Suprapubic skin (tissue), 4 donors: ENCODE results near the gene GNB1L. TPM values are rescaled to one million over a fixed set of nuclear protein-coding genes. Genes with fewer than 3 reads are reported as not detected.

Experiments
- DNase-seq, 2 donors: peaks; one replicate each; pipeline ENCODE4 v3.0.0-alpha.2; 2019; ENCODE audit warnings: low spot score in 2 of 2
- H3K27ac ChIP-seq: fragments of 200-600 bp; sonication (generic); one replicate; pipeline ENCODE4 v1.5.1; 2019
- H3K27me3 ChIP-seq: fragments of 200-600 bp; sonication (generic); one replicate; pipeline ENCODE4 v1.5.1; 2019
- H3K36me3 ChIP-seq: fragments of 200-600 bp; sonication (generic); one replicate; pipeline ENCODE4 v1.5.1; 2019
- H3K4me1 ChIP-seq: fragments of 200-600 bp; sonication (generic); one replicate; pipeline ENCODE4 v1.5.1; 2019
- H3K4me3 ChIP-seq: fragments of 200-600 bp; sonication (generic); one replicate; pipeline ENCODE4 v1.5.1; 2019; ENCODE audit warnings: mild to moderate bottlenecking
- H3K9me3 ChIP-seq: fragments of 200-600 bp; sonication (generic); one replicate; pipeline ENCODE4 v1.5.1; 2019
- EP300 ChIP-seq: sonication (generic); formaldehyde crosslinking; IDR thresholded peaks from one replicate; pipeline ENCODE4 v1.6.1; 2017; ENCODE audit warnings: antibody characterized with exemption
- POLR2A ChIP-seq, 2 donors: fragments of 450-650 bp; IDR thresholded peaks; one replicate each; pipeline ENCODE4 v1.6.1; 2017; ENCODE audit warnings: antibody characterized with exemption in 2 of 2, mild to moderate bottlenecking in 2 of 2, moderate library complexity in 2 of 2
- POLR2AphosphoS5 ChIP-seq, 3 donors: sonication (generic); formaldehyde crosslinking; IDR thresholded peaks; one replicate each; pipeline ENCODE4 v1.6.1; 2017; ENCODE audit warnings: antibody characterized with exemption in 3 of 3
- WGBS: methylation state at CpG from one replicate; pipeline ENCODE4 v1.1.5; 2018; 5-methylcytosine and 5-hydroxymethylcytosine counted together
- total RNA-seq, 4 donors: library from RNA; depleted of rRNA; stranded (reverse); fragments of >200 nt; gene quantifications; one replicate each; pipeline ENCODE4 v1.1.0, GENCODE V29; 2016
- TF ChIP-seq, protein P1 (sequence below), 2 donors: fragments of 200-600 bp in 1 of 2; fragments of 450-650 bp in 1 of 2; sonication (generic) in 1 of 2; IDR thresholded peaks; one replicate each; pipeline ENCODE4 v1.5.1; 2016 to 2019; ENCODE audit warnings: antibody characterized with exemption in 2 of 2, mild to moderate bottlenecking in 1 of 2, moderate library complexity in 1 of 2

The GNB1L gene
- total RNA-seq, 4 donors from 2014 or later = 6.3 to 14.6 (median 10.9) TPM

DNA sequence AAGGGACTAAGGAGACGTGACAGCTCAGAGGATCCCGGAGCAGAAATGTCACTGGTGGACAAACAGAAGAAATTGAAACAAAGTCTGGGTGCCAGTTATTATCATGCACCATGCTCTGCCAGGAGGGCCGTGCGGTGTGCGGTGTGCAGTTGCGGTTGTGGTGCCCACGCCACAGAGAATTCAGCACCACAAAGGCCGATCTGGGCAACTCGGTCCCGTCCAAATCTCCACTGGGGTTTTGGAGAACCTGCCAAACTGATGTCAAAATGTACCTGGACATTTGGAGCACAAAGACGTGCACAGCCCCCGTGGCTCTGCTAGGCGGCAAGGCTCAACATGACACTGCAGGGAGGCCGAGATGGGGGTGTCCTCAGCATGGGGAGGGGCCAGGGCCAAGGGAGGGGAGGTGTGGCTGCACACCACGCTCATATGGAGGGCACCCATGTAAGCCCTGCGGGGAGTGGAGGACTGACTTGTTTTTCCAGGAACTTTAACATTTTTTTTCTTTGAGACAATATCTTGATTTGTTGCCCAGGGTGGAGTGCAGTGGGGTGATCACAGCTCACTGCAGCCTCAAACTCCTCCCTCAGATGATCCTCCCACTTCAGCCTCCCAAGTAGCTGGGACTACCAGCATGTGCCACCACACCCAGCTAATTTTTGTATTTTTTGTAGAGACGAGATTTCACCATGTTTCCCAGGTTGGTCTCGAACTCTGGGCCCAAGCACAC is 39.4 kb downstream of the GNB1L start:
- no peaks in the 10 kb centered on the region for H3K36me3 ChIP-seq
- H3K27ac ChIP-seq = no peak overlapping the region
- H3K4me3 ChIP-seq = no peak overlapping the region
- DNase-seq = no peak
- H3K4me1 ChIP-seq = peaks cover 20% of the 10 kb centered on the region
- H3K9me3 ChIP-seq = no peaks in the 10 kb centered on the region
- 76% methylated on average over 10 of the region's 18 CpGs for WGBS
- H3K27me3 ChIP-seq = no peaks in the 10 kb centered on the region
- no peak for TF ChIP-seq POLR2A (IDR thresholded peaks at IDR 0.05)
- TF ChIP-seq EP300 = no peak

DNA sequence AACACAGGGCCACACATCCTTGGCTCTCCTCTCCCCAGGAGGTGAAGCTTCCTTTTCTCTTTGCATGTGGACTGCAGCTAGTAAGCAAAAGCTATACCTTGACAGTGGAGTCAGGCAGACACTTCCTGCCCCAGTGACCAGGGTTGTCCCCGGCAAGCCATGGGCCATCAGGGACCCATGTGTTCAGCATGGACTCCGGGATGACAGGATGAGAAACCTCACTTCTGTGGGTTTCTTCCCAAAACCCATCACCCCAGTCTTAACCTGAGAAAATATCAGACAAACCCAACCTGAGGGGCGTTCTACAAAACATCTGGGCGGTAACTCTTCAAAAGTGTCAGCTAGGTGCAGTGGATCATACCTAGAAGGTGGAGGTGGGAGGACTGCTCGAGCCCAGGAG is 40.2 kb downstream of the GNB1L start:
- no peak for DNase-seq
- Histone ChIP-seq H3K27ac (no peak overlapping the region), H3K27me3 (no peaks in the 10 kb centered on the region), H3K4me1 (peaks cover 21% of the 10 kb centered on the region), H3K4me3 (no peak overlapping the region), H3K36me3 (no peaks in the 10 kb centered on the region), H3K9me3 (no peaks in the 10 kb centered on the region)
- TF ChIP-seq POLR2AphosphoS5 (IDR thresholded peaks at IDR 0.05) = no peak
- TF ChIP-seq EP300 = no peak
- TF ChIP-seq POLR2A (IDR thresholded peaks at IDR 0.05) = no peak
- TF ChIP-seq, protein P1, sequence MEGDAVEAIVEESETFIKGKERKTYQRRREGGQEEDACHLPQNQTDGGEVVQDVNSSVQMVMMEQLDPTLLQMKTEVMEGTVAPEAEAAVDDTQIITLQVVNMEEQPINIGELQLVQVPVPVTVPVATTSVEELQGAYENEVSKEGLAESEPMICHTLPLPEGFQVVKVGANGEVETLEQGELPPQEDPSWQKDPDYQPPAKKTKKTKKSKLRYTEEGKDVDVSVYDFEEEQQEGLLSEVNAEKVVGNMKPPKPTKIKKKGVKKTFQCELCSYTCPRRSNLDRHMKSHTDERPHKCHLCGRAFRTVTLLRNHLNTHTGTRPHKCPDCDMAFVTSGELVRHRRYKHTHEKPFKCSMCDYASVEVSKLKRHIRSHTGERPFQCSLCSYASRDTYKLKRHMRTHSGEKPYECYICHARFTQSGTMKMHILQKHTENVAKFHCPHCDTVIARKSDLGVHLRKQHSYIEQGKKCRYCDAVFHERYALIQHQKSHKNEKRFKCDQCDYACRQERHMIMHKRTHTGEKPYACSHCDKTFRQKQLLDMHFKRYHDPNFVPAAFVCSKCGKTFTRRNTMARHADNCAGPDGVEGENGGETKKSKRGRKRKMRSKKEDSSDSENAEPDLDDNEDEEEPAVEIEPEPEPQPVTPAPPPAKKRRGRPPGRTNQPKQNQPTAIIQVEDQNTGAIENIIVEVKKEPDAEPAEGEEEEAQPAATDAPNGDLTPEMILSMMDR (IDR thresholded peaks at IDR 0.05) = no peak
- 92% methylated on average over 5 of the region's 5 CpGs for WGBS

DNA sequence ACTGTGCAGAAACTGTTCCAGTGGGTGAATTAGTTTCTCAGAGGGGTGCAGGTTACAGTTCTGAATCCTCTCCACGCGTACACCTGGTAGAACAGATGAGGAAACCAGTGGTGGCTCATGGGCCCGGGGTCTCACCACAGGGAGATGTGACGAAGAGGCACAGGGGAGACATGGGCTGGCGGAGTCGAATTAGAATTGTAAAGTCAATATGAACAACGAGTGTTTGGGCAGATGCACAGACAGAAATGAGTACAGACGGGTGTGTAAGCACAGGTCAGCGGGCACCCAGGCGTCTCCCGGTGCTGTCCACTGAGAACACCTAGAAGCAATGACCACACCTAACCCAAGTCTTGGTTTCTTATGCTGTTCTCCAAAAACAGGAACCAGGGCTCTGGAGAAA is 41.8 kb downstream of the GNB1L start:
- TF ChIP-seq, protein P1 (IDR thresholded peaks at IDR 0.05) = no peak
- TF ChIP-seq POLR2AphosphoS5 (IDR thresholded peaks at IDR 0.05) = no peak
- no peak for TF ChIP-seq EP300
- TF ChIP-seq POLR2A (IDR thresholded peaks at IDR 0.05) = no peak
- no peak overlapping the region for H3K27ac ChIP-seq
- peaks cover 23% of the 10 kb centered on the region for H3K4me1 ChIP-seq
- DNase-seq = peak in 1 of 2 donors; percentile 45
- WGBS = 94% methylated on average over 11 of the region's 11 CpGs
- H3K36me3 ChIP-seq = no peaks in the 10 kb centered on the region
- H3K9me3 ChIP-seq = no peaks in the 10 kb centered on the region
- no peak overlapping the region for H3K4me3 ChIP-seq
- H3K27me3 ChIP-seq = no peaks in the 10 kb centered on the region

DNA sequence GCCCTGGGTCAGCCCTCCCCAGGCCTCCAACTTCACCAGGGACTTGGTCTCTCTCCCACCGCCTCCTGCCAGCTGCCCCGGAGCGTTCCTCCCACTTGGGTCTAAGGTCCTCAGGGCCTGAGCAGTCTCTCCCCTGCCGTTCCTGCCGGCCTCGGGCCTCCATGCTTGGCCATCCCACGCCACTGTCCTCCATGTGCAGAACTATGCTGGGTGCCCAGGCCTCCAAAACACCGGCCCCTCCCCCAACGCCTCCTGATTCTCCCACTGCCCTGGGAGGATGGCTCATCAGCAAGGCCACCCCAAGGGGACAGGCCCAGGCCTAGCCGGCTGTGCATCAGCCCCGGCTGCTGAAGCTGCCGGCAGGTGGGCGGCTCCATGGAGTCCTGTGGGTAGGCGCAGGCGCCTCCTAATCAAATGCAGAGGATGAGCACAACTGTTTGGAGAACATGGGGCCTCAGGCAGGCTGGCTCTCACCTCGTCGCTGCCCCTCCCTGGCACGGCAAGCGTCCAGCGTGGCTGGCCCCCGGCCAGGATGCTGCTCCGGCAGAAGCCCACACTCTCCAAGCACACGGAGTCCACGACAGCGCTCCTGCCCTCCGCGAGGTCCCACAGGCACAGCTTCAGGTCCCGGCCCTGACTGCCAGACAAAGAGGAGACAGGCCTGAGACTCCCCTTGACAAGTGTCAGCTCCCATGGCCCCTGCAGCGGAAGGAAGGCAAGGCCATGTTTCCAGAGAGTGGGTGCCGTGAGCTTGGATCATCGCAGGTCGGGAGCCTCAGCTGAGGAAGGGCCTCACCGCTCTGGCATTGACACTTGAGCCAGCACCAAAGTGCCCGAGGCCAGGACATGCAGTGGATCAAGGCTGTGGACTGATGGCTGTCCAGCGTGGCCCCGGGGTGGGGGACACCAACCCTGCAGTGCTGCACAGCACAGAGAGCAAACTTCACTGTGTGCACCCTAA is 42.6 kb downstream of the GNB1L start:
- Histone ChIP-seq H3K9me3 (no peaks in the 10 kb centered on the region), H3K4me3 (no peak overlapping the region), H3K4me1 (peaks cover 32% of the 10 kb centered on the region), H3K27me3 (no peaks in the 10 kb centered on the region), H3K36me3 (no peaks in the 10 kb centered on the region), H3K27ac (no peak overlapping the region)
- peak in 1 of 2 donors; percentile 77 for DNase-seq
- 86% methylated on average over 20 of the region's 36 CpGs for WGBS
- TF ChIP-seq, protein P1 (IDR thresholded peaks at IDR 0.05) = no peak
- TF ChIP-seq EP300 (no peak), POLR2A (IDR thresholded peaks at IDR 0.05) (no peak), POLR2AphosphoS5 (IDR thresholded peaks at IDR 0.05) (no peak)

DNA sequence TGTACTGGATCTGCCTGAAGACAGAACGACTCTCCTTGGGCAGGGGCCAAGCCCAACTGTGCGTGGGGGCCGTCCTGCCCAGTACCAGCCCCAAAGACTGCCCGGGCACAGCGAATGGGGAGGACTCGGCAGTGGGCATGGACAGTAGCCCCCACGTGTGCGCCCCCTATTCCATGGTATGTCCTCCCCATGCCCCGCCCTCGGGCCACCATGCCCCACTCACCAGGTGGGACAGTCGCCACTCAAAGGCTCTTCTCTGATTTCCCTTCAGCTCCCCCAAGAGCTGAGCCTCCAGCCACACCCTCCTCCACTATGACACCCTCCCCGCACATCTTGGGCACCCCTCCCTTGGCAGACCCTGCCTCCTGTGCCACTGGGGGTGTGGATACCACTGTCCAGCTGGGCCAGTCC is 43.5 kb downstream of the GNB1L start:
- Histone ChIP-seq H3K9me3 (no peaks in the 10 kb centered on the region), H3K27ac (no peak overlapping the region), H3K4me3 (no peak overlapping the region), H3K36me3 (no peaks in the 10 kb centered on the region), H3K4me1 (peaks cover 40% of the 10 kb centered on the region), H3K27me3 (no peaks in the 10 kb centered on the region)
- 54% methylated on average over 9 of the region's 12 CpGs for WGBS
- peak in 1 of 2 donors; percentile 56 for DNase-seq
- TF ChIP-seq, protein P1 (IDR thresholded peaks at IDR 0.05) = no peak
- TF ChIP-seq EP300 (no peak), POLR2AphosphoS5 (IDR thresholded peaks at IDR 0.05) (no peak), POLR2A (IDR thresholded peaks at IDR 0.05) (no peak)
